HepG2 (cell line): ENCODE results near the gene EPHA2.

Experiments used
- AKAP8 ChIP-seq: sonication (generic); formaldehyde crosslinking; IDR thresholded peaks from 2 replicates; pipeline ENCODE4 v1.5.1; 2020; ENCODE audit warnings: mild to moderate bottlenecking, missing genetic modification reagents
- JUN ChIP-seq: sonication (generic); formaldehyde crosslinking; IDR thresholded peaks from 2 replicates; pipeline ENCODE4 v1.4.0; 2020; ENCODE audit warnings: mild to moderate bottlenecking, missing genetic modification reagents
- MAFK ChIP-seq, 2 experiments: IDR thresholded peaks in 1 of 2; conservative IDR thresholded peaks in 1 of 2; 2 replicates each; pipeline ENCODE4 v1.6.1; 2011; ENCODE audit warnings: improper control_type of control experiment in 2 of 2, low read length in 2 of 2
- POLR2AphosphoS5 ChIP-seq: IDR thresholded peaks from 2 replicates; pipeline ENCODE4 v1.6.1; 2012; ENCODE audit warnings: low read depth, low read length
- ZBTB1 ChIP-seq: sonication (generic); formaldehyde crosslinking; IDR thresholded peaks from 2 replicates; pipeline ENCODE4 v1.4.0; 2020; ENCODE audit warnings: missing genetic modification reagents, borderline replicate concordance
- TF ChIP-seq, protein P1 (sequence below): sonication (generic); formaldehyde crosslinking; conservative IDR thresholded peaks from 2 replicates; pipeline ENCODE4 v1.4.0; 2020; ENCODE audit warnings: mild to moderate bottlenecking, missing genetic modification reagents, moderate library complexity
- TF ChIP-seq, protein P2 (sequence below): sonication (generic); formaldehyde crosslinking; IDR thresholded peaks from 2 replicates; pipeline ENCODE4 v1.5.0; 2020; ENCODE audit warnings: mild to moderate bottlenecking, missing genetic modification reagents, moderate library complexity
- TF ChIP-seq, protein P3 (sequence below): sonication (generic); formaldehyde crosslinking; IDR thresholded peaks from 2 replicates; pipeline ENCODE4 v1.4.0; 2020; ENCODE audit warnings: mild to moderate bottlenecking, missing genetic modification reagents

DNA sequence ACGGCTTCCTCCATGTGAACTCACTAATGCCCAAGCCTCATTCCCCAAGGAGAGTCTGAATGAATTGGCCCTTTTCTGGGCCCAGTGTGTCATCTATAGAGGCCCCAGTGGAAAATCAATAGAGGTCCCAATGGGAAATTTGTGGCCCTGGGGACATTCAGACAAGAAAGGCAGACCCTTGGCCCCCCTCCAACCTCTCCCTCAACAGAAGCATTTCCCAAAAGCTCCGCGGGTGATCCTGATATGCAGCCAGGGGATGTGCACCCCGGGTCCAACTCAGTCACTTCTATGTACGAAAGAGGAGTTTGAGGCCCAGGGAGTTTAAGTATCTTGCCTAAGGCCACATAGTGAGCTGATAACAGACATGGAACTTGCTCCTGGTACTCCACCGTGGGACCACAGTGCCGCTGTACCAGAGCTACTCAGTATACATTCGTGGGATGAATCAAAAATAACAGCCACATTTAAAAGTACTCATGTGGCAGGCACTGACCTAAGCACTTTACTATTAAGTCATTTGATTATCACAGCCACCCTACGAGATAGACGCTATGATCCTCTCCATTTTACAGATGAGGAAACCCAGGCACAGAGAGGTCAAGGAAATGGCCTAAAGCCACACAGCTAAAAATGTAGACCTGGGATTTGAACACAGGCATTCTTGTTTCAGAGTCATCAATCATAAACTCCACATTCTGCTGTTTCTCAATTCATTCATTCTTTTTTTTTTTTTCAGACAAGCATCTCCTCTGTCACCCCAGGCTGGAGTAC is 8.5 kb downstream of the EPHA2 start:
- TF ChIP-seq, protein P1, sequence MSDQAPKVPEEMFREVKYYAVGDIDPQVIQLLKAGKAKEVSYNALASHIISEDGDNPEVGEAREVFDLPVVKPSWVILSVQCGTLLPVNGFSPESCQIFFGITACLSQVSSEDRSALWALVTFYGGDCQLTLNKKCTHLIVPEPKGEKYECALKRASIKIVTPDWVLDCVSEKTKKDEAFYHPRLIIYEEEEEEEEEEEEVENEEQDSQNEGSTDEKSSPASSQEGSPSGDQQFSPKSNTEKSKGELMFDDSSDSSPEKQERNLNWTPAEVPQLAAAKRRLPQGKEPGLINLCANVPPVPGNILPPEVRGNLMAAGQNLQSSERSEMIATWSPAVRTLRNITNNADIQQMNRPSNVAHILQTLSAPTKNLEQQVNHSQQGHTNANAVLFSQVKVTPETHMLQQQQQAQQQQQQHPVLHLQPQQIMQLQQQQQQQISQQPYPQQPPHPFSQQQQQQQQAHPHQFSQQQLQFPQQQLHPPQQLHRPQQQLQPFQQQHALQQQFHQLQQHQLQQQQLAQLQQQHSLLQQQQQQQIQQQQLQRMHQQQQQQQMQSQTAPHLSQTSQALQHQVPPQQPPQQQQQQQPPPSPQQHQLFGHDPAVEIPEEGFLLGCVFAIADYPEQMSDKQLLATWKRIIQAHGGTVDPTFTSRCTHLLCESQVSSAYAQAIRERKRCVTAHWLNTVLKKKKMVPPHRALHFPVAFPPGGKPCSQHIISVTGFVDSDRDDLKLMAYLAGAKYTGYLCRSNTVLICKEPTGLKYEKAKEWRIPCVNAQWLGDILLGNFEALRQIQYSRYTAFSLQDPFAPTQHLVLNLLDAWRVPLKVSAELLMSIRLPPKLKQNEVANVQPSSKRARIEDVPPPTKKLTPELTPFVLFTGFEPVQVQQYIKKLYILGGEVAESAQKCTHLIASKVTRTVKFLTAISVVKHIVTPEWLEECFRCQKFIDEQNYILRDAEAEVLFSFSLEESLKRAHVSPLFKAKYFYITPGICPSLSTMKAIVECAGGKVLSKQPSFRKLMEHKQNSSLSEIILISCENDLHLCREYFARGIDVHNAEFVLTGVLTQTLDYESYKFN (CRISPR knock-in tag) = no peak
- TF ChIP-seq, protein P2, sequence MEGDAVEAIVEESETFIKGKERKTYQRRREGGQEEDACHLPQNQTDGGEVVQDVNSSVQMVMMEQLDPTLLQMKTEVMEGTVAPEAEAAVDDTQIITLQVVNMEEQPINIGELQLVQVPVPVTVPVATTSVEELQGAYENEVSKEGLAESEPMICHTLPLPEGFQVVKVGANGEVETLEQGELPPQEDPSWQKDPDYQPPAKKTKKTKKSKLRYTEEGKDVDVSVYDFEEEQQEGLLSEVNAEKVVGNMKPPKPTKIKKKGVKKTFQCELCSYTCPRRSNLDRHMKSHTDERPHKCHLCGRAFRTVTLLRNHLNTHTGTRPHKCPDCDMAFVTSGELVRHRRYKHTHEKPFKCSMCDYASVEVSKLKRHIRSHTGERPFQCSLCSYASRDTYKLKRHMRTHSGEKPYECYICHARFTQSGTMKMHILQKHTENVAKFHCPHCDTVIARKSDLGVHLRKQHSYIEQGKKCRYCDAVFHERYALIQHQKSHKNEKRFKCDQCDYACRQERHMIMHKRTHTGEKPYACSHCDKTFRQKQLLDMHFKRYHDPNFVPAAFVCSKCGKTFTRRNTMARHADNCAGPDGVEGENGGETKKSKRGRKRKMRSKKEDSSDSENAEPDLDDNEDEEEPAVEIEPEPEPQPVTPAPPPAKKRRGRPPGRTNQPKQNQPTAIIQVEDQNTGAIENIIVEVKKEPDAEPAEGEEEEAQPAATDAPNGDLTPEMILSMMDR = no peak
- TF ChIP-seq JUN (CRISPR knock-in tag) (no peak), AKAP8 (CRISPR knock-in tag) (no peak), MAFK (conservative IDR thresholded peaks at IDR 0.05 in 1 of 2, IDR thresholded peaks at IDR 0.05 in 1 of 2; ENCODE audit: low read length in 2 of 2) (no peak), POLR2AphosphoS5 (no peak), ZBTB1 (no peak)
- TF ChIP-seq, protein P3, sequence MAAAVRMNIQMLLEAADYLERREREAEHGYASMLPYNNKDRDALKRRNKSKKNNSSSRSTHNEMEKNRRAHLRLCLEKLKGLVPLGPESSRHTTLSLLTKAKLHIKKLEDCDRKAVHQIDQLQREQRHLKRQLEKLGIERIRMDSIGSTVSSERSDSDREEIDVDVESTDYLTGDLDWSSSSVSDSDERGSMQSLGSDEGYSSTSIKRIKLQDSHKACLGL (CRISPR knock-in tag) = no peak
